ENCODE measurements around the gene PIP5KL1.

DNA sequence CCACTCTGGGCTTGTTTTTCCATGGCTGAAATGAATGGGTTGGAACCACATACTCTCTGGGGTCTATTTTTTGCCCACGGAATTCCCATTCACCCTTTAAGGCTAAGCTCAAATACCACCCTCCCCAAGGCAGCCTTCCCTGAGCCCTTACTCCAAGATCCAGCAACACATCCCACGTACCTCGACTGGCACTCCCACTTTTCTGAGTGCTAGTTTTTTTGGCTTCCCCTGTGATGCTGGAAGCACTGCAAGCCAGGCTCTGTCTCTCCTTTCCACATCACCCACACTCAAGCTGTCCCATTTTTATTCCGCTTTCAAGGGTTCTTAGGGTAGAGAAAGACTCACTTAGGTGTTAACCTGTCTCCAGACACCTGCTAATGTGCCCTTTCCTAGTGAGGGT is 37.2 kb downstream of the PIP5KL1 start:
- TF ChIP-seq, protein P1, sequence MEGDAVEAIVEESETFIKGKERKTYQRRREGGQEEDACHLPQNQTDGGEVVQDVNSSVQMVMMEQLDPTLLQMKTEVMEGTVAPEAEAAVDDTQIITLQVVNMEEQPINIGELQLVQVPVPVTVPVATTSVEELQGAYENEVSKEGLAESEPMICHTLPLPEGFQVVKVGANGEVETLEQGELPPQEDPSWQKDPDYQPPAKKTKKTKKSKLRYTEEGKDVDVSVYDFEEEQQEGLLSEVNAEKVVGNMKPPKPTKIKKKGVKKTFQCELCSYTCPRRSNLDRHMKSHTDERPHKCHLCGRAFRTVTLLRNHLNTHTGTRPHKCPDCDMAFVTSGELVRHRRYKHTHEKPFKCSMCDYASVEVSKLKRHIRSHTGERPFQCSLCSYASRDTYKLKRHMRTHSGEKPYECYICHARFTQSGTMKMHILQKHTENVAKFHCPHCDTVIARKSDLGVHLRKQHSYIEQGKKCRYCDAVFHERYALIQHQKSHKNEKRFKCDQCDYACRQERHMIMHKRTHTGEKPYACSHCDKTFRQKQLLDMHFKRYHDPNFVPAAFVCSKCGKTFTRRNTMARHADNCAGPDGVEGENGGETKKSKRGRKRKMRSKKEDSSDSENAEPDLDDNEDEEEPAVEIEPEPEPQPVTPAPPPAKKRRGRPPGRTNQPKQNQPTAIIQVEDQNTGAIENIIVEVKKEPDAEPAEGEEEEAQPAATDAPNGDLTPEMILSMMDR (IDR thresholded peaks at IDR 0.05; ENCODE audit: low read depth, low read length, poor library complexity, severe bottlenecking): no peak
- TF ChIP-seq EZH2phosphoT487 (IDR thresholded peaks at IDR 0.05; ENCODE audit: borderline replicate concordance, low read length): no peak
